IMR-90 (cell line): ENCODE data around the gene LRP1B. TPM values are rescaled to one million over a fixed set of nuclear protein-coding genes. Genes with fewer than 3 reads are reported as not detected.

Experiments used
- ATAC-seq: fragments of 200-7000 bp; cut with Tn5 transposase; 2 replicates; pipeline ENCODE4 v1.9.1; 2020; ENCODE audit warnings: low read depth, mild to moderate bottlenecking, moderate library complexity
- BruUV-seq: library from RNA; stranded (reverse); fragments of 400-500 nt; replicated peaks from 2 replicates; lab custom pipeline; 2021; lab: Mats Ljungman, UMichigan
- CTCF ChIA-PET: fragments of 300-600 bp; formaldehyde crosslinking; extraction: SDS; loops from one replicate; lab custom pipeline; 2021; ENCODE audit warnings: antibody characterized with exemption; lab: Yijun Ruan, JAX
- POLR2A ChIA-PET: fragments of 300-600 bp; sonication (Branson Sonifier 250); formaldehyde crosslinking; loops from one replicate; lab custom pipeline; 2022; ENCODE audit warnings: antibody characterized with exemption; ENCODE audit not compliant: unreplicated experiment; lab: Charles Lee
- DNase-seq: peaks from one replicate; pipeline ENCODE4 v3.0.0; 2013
- H2AFZ ChIP-seq: replicated peaks from 2 replicates; pipeline ENCODE3; 2013; ENCODE audit warnings: low read length, mild to moderate bottlenecking; ENCODE audit not compliant: poor library complexity
- H2AK5ac ChIP-seq: 2 replicates; pipeline ENCODE4 v1.6.1; 2013; ENCODE audit warnings: low read depth, low read length, inconsistent platforms
- H2AK9ac ChIP-seq: replicated peaks from 2 replicates; pipeline ENCODE3; 2013; ENCODE audit warnings: mild to moderate bottlenecking, low read depth, low read length, moderate library complexity; ENCODE audit not compliant: poor library complexity
- H2BK120ac ChIP-seq: 2 replicates; pipeline ENCODE4 v1.6.1; 2013; ENCODE audit warnings: low read depth, low read length, inconsistent platforms
- H2BK15ac ChIP-seq: 3 replicates; pipeline ENCODE4 v1.6.1; 2013; ENCODE audit warnings: low read depth, low read length, inconsistent platforms
- H2BK20ac ChIP-seq: 2 replicates; pipeline ENCODE4 v1.6.1; 2013; ENCODE audit warnings: low read depth, mild to moderate bottlenecking, inconsistent platforms, low read length, moderate library complexity
- H2BK5ac ChIP-seq: 2 replicates; pipeline ENCODE4 v1.6.1; 2013; ENCODE audit warnings: mild to moderate bottlenecking, low read depth, low read length, inconsistent platforms; ENCODE audit not compliant: poor library complexity, severe bottlenecking
- H3K14ac ChIP-seq: replicated peaks from 2 replicates; pipeline ENCODE4 v1.6.1; 2013; ENCODE audit warnings: low read depth, low read length, inconsistent platforms
- H3K18ac ChIP-seq: 2 replicates; pipeline ENCODE4 v1.6.1; 2013; ENCODE audit warnings: low read depth, low read length, control low read depth
- H3K23ac ChIP-seq: 2 replicates; pipeline ENCODE4 v1.6.1; 2013; ENCODE audit warnings: low read depth, low read length, inconsistent platforms
- H3K27ac ChIP-seq: 2 replicates; pipeline ENCODE4 v1.5.1; 2013; ENCODE audit warnings: mild to moderate bottlenecking, control low read depth, low read length; ENCODE audit not compliant: insufficient read depth
- H3K27me3 ChIP-seq: 2 replicates; pipeline ENCODE4 v1.6.1; 2013; ENCODE audit warnings: low read length; ENCODE audit not compliant: control insufficient read depth, insufficient read depth
- H3K36me3 ChIP-seq: 2 replicates; pipeline ENCODE4 v1.6.1; 2013; ENCODE audit warnings: low read length, mixed read lengths; ENCODE audit not compliant: control insufficient read depth, insufficient read depth
- H3K4ac ChIP-seq: 2 replicates; pipeline ENCODE4 v1.6.1; 2013; ENCODE audit warnings: low read depth, low read length, inconsistent platforms
- H3K4me1 ChIP-seq: 2 replicates; pipeline ENCODE4 v1.6.1; 2013; ENCODE audit warnings: low read length, mixed read lengths; ENCODE audit not compliant: control insufficient read depth, insufficient read depth
- H3K4me2 ChIP-seq: 2 replicates; pipeline ENCODE4 v1.6.1; 2013; ENCODE audit warnings: low read depth, mild to moderate bottlenecking, control low read depth, low read length, moderate library complexity
- H3K4me3 ChIP-seq: 2 replicates; pipeline ENCODE4 v1.5.1; 2013; ENCODE audit warnings: low read depth, mild to moderate bottlenecking, control low read depth, low read length, moderate library complexity; ENCODE audit not compliant: insufficient read depth
- H3K56ac ChIP-seq: 2 replicates; pipeline ENCODE4 v1.6.1; 2013; ENCODE audit warnings: low read length, inconsistent platforms; ENCODE audit not compliant: insufficient read depth; ENCODE audit errors: extremely low read depth
- H3K79me1 ChIP-seq, 2 experiments: 2 replicates each; pipeline ENCODE4 v1.6.1; 2013; ENCODE audit warnings: low read length in 2 of 2, inconsistent platforms in 1 of 2, low read depth in 1 of 2
- H3K9ac ChIP-seq: 2 replicates; pipeline ENCODE4 v1.6.1; 2013; ENCODE audit warnings: low read depth, low read length, control low read depth
- H3K9me1 ChIP-seq: 2 replicates; pipeline ENCODE4 v1.6.1; 2013; ENCODE audit warnings: low read length, inconsistent platforms; ENCODE audit not compliant: insufficient read depth
- H3K9me3 ChIP-seq: 2 replicates; pipeline ENCODE4 v1.6.1; 2013; ENCODE audit warnings: low read length; ENCODE audit not compliant: control insufficient read depth, insufficient read depth
- H4K20me1 ChIP-seq: 2 replicates; pipeline ENCODE4 v1.6.1; 2013; ENCODE audit warnings: low read length, inconsistent platforms; ENCODE audit not compliant: insufficient read depth
- H4K5ac ChIP-seq: 2 replicates; pipeline ENCODE4 v1.6.1; 2013; ENCODE audit warnings: mild to moderate bottlenecking, low read depth, low read length, control low read depth
- H4K8ac ChIP-seq, 2 experiments: 2 replicates each; pipeline ENCODE4 v1.6.1; 2013; ENCODE audit warnings: low read depth in 2 of 2, low read length in 2 of 2, control low read depth in 1 of 2, inconsistent platforms in 1 of 2
- H4K91ac ChIP-seq: 2 replicates; pipeline ENCODE4 v1.6.1; 2013; ENCODE audit warnings: low read depth, low read length, inconsistent platforms; ENCODE audit not compliant: insufficient read depth
- FOS ChIP-seq: fragments of 150-350 bp; IDR thresholded peaks from 2 replicates; pipeline ENCODE4 v1.6.1; 2016; ENCODE audit warnings: low read depth, low read length
- POLR2A ChIP-seq: IDR thresholded peaks from 2 replicates; pipeline ENCODE4 v1.6.1; 2012; ENCODE audit warnings: mild to moderate bottlenecking, low read depth, low read length
- WGBS, 2 experiments: methylation state at CpG; one replicate each; pipeline versions ENCODE4 v1.1.5 to v1.1.7; 2013; ENCODE audit warnings: missing lambda C conversion rate in 2 of 2; ENCODE audit not compliant: insufficient read length in 1 of 2; ENCODE audit errors: extremely low coverage in 2 of 2; 5-methylcytosine and 5-hydroxymethylcytosine counted together
- dilution Hi-C: fragments of 300-500 bp; cut with HindIII; formaldehyde crosslinking; loops from one replicate; pipeline ENCODE4 v1.14.3; 2018; ENCODE audit warnings: low sequenced_read_pairs; ENCODE audit not compliant: unreplicated experiment
- in situ Hi-C: fragments of 300-500 bp; cut with MboI; formaldehyde crosslinking; loops from 3 replicates; pipeline ENCODE4 v1.14.3; 2019; ENCODE audit warnings: low sequenced_read_pairs, inconsistent platforms, mixed read lengths
- intact Hi-C: fragments of 100-400 bp; cut with micrococcal nuclease; formaldehyde crosslinking; loops from 2 replicates; pipeline ENCODE4 v1.10.0; 2022
- polyA plus RNA-seq, 3 experiments: library from polyadenylated mRNA; depleted of rRNA; stranded (reverse); fragments of >200 nt; gene quantifications; 2 replicates each; pipeline ENCODE4 v1.2.3, GENCODE V29; 2012; ENCODE audit warnings: low replicate concordance in 1 of 3
- total RNA-seq: library from RNA; depleted of rRNA; stranded (reverse); fragments of >200 nt; gene quantifications from 2 replicates; pipeline ENCODE4 v1.2.3, GENCODE V29; 2012
- TF ChIP-seq, protein P1 (sequence below): conservative IDR thresholded peaks from 2 replicates; pipeline ENCODE4 v1.5.1; 2012; ENCODE audit warnings: mild to moderate bottlenecking, low read depth, low read length, improper control_type of control experiment

LRP1B gene
- total and polyA plus RNA-seq, 2 of the 4 experiments (the other 2 are of a cell fraction) = under 0.01 to 0.02 TPM

DNA sequence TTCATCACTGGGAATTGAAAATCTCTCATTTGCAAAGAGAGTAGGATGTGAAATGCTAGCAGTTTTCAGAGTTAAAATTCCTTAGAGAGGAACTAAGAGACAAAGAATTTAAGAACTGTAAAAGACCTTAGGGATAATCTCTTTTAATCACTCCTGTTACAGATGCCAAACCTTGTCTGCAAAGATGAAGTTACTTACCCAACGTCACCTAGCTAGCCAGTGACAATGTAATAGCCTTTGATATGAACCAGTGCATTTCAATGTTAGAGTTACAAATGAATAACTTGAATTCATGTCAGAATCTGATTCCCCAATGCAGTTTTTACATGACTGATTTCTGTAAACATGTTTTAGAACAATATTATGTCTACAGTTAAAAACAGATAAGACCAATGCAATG lies 190.1 kb downstream of the LRP1B start:
- Histone ChIP-seq H3K9me1 (no peaks in the 10 kb centered on the region), H2BK5ac (no peak overlapping the region), H3K9ac (no peak overlapping the region), H3K56ac (no peak overlapping the region), H3K23ac (no peak overlapping the region), H2AFZ (no peak overlapping the region), H2AK5ac (no peak overlapping the region), H4K20me1 (no peaks in the 10 kb centered on the region), H4K91ac (no peak overlapping the region), H3K4me1 (no peaks in the 10 kb centered on the region), H3K4ac (no peak overlapping the region), H4K8ac (no peak overlapping the region), H2BK20ac (no peak overlapping the region), H3K9me3 (no peaks in the 10 kb centered on the region; the same call in 1 of the 2 replicates), H3K27ac (no peak overlapping the region), H3K36me3 (no peaks in the 10 kb centered on the region), H3K4me3 (no peak overlapping the region), H3K4me2 (no peak overlapping the region), H2AK9ac (no peak overlapping the region), H2BK15ac (no peak overlapping the region), H3K27me3 (no peaks in the 10 kb centered on the region), H3K14ac (no peak overlapping the region), H2BK120ac (no peak overlapping the region), H3K79me1 (no peaks in the 10 kb centered on the region), H3K18ac (no peak overlapping the region), H4K5ac (no peak overlapping the region)
- no peak for ATAC-seq
- ChIA-PET POLR2A (no interaction called here), CTCF (interaction anchor here (0.6 kb wide), 1 partner anchor 242 kb away, joined by 3 read pairs; no protein-coding TSS in a partner anchor)
- intact Hi-C loops = no loop called here
- no peak for TF ChIP-seq POLR2A
- TF ChIP-seq, protein P1, sequence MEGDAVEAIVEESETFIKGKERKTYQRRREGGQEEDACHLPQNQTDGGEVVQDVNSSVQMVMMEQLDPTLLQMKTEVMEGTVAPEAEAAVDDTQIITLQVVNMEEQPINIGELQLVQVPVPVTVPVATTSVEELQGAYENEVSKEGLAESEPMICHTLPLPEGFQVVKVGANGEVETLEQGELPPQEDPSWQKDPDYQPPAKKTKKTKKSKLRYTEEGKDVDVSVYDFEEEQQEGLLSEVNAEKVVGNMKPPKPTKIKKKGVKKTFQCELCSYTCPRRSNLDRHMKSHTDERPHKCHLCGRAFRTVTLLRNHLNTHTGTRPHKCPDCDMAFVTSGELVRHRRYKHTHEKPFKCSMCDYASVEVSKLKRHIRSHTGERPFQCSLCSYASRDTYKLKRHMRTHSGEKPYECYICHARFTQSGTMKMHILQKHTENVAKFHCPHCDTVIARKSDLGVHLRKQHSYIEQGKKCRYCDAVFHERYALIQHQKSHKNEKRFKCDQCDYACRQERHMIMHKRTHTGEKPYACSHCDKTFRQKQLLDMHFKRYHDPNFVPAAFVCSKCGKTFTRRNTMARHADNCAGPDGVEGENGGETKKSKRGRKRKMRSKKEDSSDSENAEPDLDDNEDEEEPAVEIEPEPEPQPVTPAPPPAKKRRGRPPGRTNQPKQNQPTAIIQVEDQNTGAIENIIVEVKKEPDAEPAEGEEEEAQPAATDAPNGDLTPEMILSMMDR = no peak
- no peak for TF ChIP-seq FOS
- WGBS, 2 experiments = no CpG with 5 or more reads among the region's 1 CpG
- dilution Hi-C loops = no loop called here
- no peak for DNase-seq
- in situ Hi-C loops = no loop called here
- no TSS peak for BruUV-seq
